T1000 (cell line): ENCODE results near the gene GFER.
A peak's percentile ranks its signal among the peaks of the same experiment; 100 is the strongest.

Source experiments
- DNase-seq: peaks from one replicate; lab custom pipeline; 2025; ENCODE audit warnings: mixed read lengths; lab: John Stamatoyannopoulos, UW

The GFER gene

GRCh38 chr16:1990351-1991134 lies 6.5 kb downstream of the GFER start:
- DNase-seq = no peak

- no peak for DNase-seq
Observed at GRCh38 chr16:1991135-1991551, 7.2 kb downstream of the GFER start.

GRCh38 chr16:1991588-1991947 lies 7.6 kb downstream of the GFER start:
- DNase-seq = no peak

- peak; percentile 96 for DNase-seq
Observed at GRCh38 chr16:1991948-1992703, 8.1 kb downstream of the GFER start.

- DNase-seq = no peak
Observed at GRCh38 chr16:1992704-1993317, 8.8 kb downstream of the GFER start.

- DNase-seq = no peak
Observed at GRCh38 chr16:1993731-1994131, 9.7 kb downstream of the GFER start.

DNA sequence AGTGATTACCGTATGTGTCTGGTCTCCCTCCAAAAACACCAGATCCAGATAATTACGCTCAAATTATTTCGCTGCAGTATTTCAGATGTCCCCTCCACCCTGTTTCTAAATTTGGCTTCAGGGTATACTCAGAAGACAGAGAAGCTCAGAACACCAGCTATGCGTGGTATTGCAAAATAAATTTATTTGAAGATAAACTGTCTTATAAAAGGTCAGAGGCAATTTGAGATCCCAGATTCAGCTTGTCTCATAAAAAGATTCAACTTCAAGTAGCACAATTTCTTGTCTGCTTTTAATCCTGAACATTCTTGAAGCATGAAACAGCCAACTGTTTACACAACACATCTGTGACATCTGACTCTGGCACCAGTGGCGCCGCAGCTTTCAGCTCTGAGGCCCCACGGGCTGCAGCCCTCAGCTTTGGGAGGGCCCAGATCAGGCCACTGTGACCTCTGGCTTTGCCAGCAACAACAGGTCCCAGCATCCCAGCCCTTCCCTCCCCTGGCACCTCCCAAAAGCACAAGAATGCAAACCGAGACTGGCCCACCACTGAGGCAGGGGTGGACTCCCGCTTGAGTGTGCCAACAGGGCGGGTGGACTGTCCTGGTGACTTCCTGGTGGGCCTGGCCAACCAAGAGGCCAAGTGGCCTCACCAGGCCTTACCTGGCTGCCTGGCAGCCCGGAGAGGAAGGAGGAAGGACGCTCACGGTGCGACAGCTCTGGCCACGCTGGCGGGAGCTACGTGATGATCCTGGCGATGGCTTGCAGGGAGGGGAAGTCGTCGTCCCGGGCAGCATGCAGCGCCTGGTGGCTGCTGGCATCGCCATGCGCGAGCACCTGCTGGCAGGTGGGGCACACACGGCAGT lies 13.7 kb downstream of the GFER start:
- DNase-seq = no peak

GRCh38 chr16:1998360-1998835 lies 14.4 kb downstream of the GFER start:
- no peak for DNase-seq

DNA sequence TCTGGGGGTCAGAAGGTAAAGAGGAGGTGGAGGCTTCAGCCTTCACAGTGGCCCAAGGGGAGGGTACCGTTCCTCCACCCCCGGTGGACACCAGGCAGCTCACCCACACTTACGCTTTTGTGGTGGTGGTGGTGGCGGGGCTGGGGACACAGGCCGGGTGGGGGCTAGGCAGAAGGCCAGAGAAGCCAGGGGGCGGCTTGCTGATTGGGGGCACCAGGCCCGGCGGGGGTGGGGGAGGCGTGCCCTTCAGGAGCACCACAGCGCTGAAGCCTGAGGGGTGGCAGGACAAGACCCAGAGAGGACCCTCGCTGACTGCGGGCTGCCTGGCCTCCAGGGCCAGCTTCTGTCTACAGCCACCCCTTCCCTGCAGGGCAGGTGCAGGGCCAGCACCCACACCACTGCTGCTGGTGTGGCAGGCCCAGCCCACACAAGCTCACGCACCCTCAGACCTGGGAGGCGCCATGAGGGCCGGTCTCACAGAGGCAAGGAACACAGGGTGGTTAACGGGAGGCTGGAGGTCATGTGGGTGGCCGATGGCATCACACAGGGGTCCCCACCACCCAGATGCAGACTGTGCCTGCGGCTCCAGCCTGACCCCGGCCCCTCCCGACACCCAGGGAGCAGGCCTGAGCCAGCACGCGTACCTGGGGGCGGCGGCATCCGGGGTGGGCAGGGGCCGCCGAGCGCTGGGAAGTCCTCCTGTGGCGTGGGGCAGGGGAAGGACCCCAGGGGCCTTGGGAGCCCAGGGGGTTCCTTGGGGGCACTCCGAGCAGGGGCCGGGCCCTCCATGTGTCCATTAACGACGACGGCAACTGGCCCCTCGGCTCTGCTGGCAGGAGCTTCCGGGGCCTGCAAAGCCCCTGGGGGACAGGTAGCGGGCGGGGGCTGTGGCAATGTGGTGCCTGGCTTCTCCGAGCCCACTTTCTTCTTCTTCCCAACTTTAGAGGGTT lies 15.1 kb downstream of the GFER start:
- no peak for DNase-seq

DNA sequence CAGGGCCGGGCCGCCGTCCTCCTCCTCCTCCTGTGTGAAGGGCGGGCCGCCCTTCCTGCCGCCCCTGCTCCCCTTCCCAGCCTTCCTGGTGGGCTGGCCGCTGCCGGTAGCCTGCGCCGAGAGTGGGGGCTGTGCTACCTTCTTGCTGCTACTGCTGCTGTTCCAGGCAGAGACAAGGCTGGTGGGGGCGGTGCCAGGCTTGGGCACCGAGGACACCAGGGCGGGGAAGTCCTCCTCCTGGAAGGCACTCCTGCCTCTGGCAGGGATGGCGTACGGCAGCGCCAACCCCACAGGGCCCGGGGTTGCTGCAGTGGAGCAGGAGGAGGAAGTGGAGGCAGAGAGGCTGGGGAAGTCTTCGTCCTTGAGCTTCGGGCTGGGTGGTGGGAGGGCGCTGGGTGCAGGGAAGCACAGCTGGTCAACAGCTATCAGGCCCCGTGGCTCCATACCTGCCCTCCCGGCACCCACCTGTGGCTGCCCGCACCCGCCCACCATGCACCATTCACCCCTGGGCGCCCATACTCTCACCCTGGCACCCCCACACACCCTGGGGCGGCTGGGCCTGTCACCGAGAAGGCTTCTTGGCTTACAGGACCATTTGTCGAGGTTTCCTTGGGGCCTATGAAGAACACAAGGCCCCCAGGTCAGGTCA lies 16.0 kb downstream of the GFER start:
- DNase-seq = no peak

DNA sequence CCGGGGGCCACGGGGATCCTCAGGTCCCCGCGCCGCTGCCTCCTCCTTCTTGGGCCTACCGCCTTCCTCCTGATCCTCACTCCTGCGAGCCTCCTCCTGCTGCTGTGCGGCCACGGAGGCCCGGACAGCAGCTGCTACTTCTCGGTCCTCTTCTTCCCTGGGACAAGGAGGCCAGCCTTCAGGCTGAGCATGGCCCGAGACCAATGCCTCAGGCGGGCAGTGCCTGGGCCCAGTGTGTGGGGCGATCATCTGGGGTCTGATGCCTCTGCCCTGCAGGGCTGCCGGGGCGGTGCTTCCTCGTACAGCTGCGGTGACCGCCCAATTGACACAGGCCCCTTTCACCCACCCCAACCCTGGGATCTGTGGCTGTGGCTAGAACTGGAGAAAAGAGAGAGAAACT lies 17.0 kb downstream of the GFER start:
- DNase-seq = no peak

GRCh38 chr16:2001456-2002355 lies 17.7 kb downstream of the GFER start:
- DNase-seq = no peak

- no peak for DNase-seq
Observed at GRCh38 chr16:2002406-2003230, 18.6 kb downstream of the GFER start.

DNA sequence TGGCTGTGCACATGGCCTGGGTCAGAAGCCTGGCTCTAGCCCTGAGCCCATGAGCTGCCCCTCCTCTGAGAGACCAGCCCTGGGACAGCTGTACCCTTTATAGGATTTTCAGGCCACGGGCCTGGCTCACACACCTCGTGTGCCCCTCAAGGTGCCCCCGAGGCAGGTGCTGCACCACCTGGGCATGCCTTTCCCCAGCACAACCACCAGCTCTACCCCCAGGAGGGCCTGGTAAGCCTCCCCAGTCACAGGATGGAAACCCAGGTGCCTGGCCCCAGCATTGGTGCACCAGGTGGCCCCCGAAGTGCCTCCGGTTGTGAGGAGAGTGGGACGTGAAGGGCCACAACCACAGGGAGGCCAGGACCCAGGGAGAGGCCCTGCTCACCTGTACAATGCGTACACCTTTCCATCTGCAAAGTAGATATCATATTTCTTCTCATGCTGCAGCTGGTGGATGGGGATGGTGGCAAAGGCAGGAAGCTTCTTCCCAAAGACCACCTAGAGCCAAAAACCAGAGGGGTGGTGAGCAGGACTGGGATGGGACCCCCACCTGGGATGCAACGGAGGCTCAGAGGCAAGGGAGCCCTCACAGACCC lies 19.3 kb downstream of the GFER start:
- DNase-seq = no peak

DNA sequence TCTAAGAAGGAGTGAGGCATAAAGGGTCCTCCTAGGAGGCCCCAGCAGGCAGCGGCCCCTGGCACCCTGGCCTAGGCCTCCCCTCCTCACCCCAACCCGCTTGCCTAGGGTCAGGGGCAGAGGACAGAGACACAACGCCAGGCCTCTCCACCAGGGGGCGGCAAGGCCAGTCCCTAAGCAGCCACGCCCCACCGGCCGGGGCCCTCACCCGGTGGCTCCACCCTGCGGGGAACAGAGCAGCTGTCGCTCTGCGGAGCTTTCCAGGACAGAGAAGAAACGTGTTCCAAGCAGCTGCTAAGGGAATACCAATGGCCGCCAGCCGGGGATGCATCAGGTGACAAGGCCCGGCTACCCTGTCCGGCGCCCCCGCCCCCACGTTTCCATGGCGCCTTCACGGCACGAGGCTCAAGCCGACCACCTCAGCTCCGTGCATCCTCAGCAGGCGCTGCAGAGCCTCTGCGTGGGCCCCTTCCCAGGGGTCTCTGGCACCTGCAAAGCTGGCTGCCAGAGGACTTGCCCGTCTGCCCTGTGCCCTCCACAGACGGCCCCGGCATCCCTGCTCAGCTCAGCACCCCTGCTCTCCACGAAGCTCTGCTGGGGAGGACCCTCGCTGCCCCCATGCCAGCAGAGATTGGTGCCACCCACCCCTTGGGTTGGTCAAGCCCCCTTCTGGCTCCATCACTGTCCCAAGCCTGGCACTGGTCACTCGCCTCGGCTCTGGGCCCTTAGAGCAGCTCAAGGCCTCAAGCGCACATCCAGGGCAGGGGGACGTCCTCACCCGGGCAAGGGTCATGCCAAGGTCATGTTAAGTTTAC lies 20.0 kb downstream of the GFER start:
- DNase-seq = peak; percentile 84

GRCh38 chr16:2004795-2005517 lies 21.0 kb downstream of the GFER start:
- no peak for DNase-seq
